Large intestine (tissue), 3 donors: ENCODE measurements around the gene CATSPERE. TPM values are rescaled to one million over a fixed set of nuclear protein-coding genes. Genes with fewer than 3 reads are reported as not detected.
A peak's percentile ranks its signal among the peaks of the same experiment; 100 is the strongest.
"Not testable (repeated sequence)": the region's sequence is repeated elsewhere in the genome, so short reads cannot be mapped to it uniquely, and the experiment has no call there.

Source experiments
- DNase-seq, 2 donors: peaks; one replicate each; pipeline versions ENCODE4 v3.0.0 to v3.0.0-alpha.2; 2013
- H3K27ac ChIP-seq: one replicate; pipeline ENCODE4 v1.5.1; 2013; ENCODE audit warnings: low read length
- H3K27me3 ChIP-seq: 2 replicates; pipeline ENCODE4 v1.6.1; 2013; ENCODE audit warnings: low read length; ENCODE audit not compliant: control insufficient read depth, insufficient read depth
- H3K36me3 ChIP-seq: 2 replicates; pipeline ENCODE4 v1.6.1; 2013; ENCODE audit warnings: low read length; ENCODE audit not compliant: control insufficient read depth, insufficient read depth
- H3K4me1 ChIP-seq: one replicate; pipeline ENCODE4 v1.6.1; 2013; ENCODE audit warnings: low read length; ENCODE audit not compliant: control insufficient read depth, insufficient read depth
- H3K4me3 ChIP-seq: one replicate; pipeline ENCODE4 v1.5.1; 2013; ENCODE audit warnings: low read length
- H3K9me3 ChIP-seq: one replicate; pipeline ENCODE4 v1.6.1; 2013; ENCODE audit warnings: mild to moderate bottlenecking, low read depth, low read length, moderate library complexity; ENCODE audit not compliant: control insufficient read depth
- WGBS: methylation state at CpG from one replicate; pipeline ENCODE4 v1.1.5; 2013; ENCODE audit warnings: low lambda C conversion rate; ENCODE audit not compliant: insufficient coverage; 5-methylcytosine and 5-hydroxymethylcytosine counted together
- polyA plus RNA-seq: library from polyadenylated mRNA; unstranded; fragments of 120-200 nt; gene quantifications from one replicate; pipeline ENCODE4 v1.2.1, GENCODE V29; 2013

The CATSPERE gene
- polyA plus RNA-seq, 1 donor, result 1.2 TPM

GRCh38 chr1:244660595-244660994 is 199.5 kb downstream of the CATSPERE start:
- H3K4me1 ChIP-seq, result peaks cover 6% of the 10 kb centered on the region
- H3K9me3 ChIP-seq, result no peaks in the 10 kb centered on the region
- no peak overlapping the region for H3K4me3 ChIP-seq
- H3K36me3 ChIP-seq, result peaks cover 5% of the 10 kb centered on the region
- DNase-seq, result no peak
- no peak overlapping the region for H3K27ac ChIP-seq
- 100% methylated on average over 3 of the region's 3 CpGs for WGBS
- H3K27me3 ChIP-seq, result no peaks in the 10 kb centered on the region

- H3K36me3 ChIP-seq, H3K4me3 ChIP-seq, H3K9me3 ChIP-seq, H3K27me3 ChIP-seq, H3K4me1 ChIP-seq, DNase-seq, H3K27ac ChIP-seq: not testable (repeated sequence)
- no CpG with 5 or more reads among the region's 4 CpGs for WGBS
Observed at GRCh38 chr1:244661569-244662312, 200.7 kb downstream of the CATSPERE start.

- peak in 1 of 2 donors; percentile 58 for DNase-seq
- H3K9me3 ChIP-seq, result no peaks in the 10 kb centered on the region
- WGBS, result 17% methylated on average over 1 of the region's 2 CpGs
Observed at GRCh38 chr1:244662599-244662998, 201.5 kb downstream of the CATSPERE start.

GRCh38 chr1:244664353-244664752 is 203.3 kb downstream of the CATSPERE start:
- H3K9me3 ChIP-seq, result no peaks in the 10 kb centered on the region
- H3K27me3 ChIP-seq, result no peaks in the 10 kb centered on the region
- WGBS, result 89% methylated on average over 2 of the region's 3 CpGs
- no peak overlapping the region for H3K4me3 ChIP-seq
- DNase-seq, result no peak
- no peaks in the 10 kb centered on the region for H3K36me3 ChIP-seq
- H3K27ac ChIP-seq, result no peak overlapping the region
- H3K4me1 ChIP-seq, result no peaks in the 10 kb centered on the region

More at GRCh38 chr1:244662599-244662998, 201.5 kb downstream of the CATSPERE start:
- H3K27ac ChIP-seq, result no peak overlapping the region
- no peaks in the 10 kb centered on the region for H3K4me1 ChIP-seq
- H3K27me3 ChIP-seq, result no peaks in the 10 kb centered on the region
- H3K4me3 ChIP-seq, result no peak overlapping the region
- H3K36me3 ChIP-seq, result no peaks in the 10 kb centered on the region

- H3K27me3 ChIP-seq, result no peaks in the 10 kb centered on the region
- no peaks in the 10 kb centered on the region for H3K36me3 ChIP-seq
- no peaks in the 10 kb centered on the region for H3K9me3 ChIP-seq
- no peaks in the 10 kb centered on the region for H3K4me1 ChIP-seq
- H3K27ac ChIP-seq, result no peak overlapping the region
- DNase-seq, result no peak
- no peak overlapping the region for H3K4me3 ChIP-seq
- WGBS, result no CpG with 5 or more reads among the region's 4 CpGs
Observed at GRCh38 chr1:244665771-244666217, 204.7 kb downstream of the CATSPERE start.

- H3K4me3 ChIP-seq, H3K9me3 ChIP-seq, H3K36me3 ChIP-seq, DNase-seq, H3K27me3 ChIP-seq, H3K4me1 ChIP-seq, H3K27ac ChIP-seq: not testable (repeated sequence)
- WGBS, result no CpG with 5 or more reads among the region's 6 CpGs
Observed at GRCh38 chr1:244666672-244667418, 205.8 kb downstream of the CATSPERE start.

GRCh38 chr1:244667797-244668196 is 206.7 kb downstream of the CATSPERE start:
- no peak overlapping the region for H3K27ac ChIP-seq
- H3K4me3 ChIP-seq, result no peak overlapping the region
- no peaks in the 10 kb centered on the region for H3K27me3 ChIP-seq
- WGBS, result no CpG with 5 or more reads among the region's 2 CpGs
- DNase-seq, result no peak
- H3K9me3 ChIP-seq, result no peaks in the 10 kb centered on the region
- no peaks in the 10 kb centered on the region for H3K36me3 ChIP-seq
- no peaks in the 10 kb centered on the region for H3K4me1 ChIP-seq

GRCh38 chr1:244672946-244673682 is 212.0 kb downstream of the CATSPERE start:
- no peaks in the 10 kb centered on the region for H3K9me3 ChIP-seq
- no peak overlapping the region for H3K4me3 ChIP-seq
- WGBS, result no CpG with 5 or more reads among the region's 4 CpGs
- no peaks in the 10 kb centered on the region for H3K36me3 ChIP-seq
- H3K4me1 ChIP-seq, result no peaks in the 10 kb centered on the region
- DNase-seq, result no peak
- H3K27me3 ChIP-seq, result no peaks in the 10 kb centered on the region
- no peak overlapping the region for H3K27ac ChIP-seq

- no peaks in the 10 kb centered on the region for H3K27me3 ChIP-seq
- no peaks in the 10 kb centered on the region for H3K4me1 ChIP-seq
- no peaks in the 10 kb centered on the region for H3K36me3 ChIP-seq
- no peaks in the 10 kb centered on the region for H3K9me3 ChIP-seq
- DNase-seq, result no peak
- H3K27ac ChIP-seq, result no peak overlapping the region
- 44% methylated on average over 2 of the region's 4 CpGs for WGBS
- no peak overlapping the region for H3K4me3 ChIP-seq
Observed at GRCh38 chr1:244674446-244674845, 213.4 kb downstream of the CATSPERE start.

- WGBS, result 94% methylated on average over 2 of the region's 2 CpGs
- no peaks in the 10 kb centered on the region for H3K9me3 ChIP-seq
- no peak overlapping the region for H3K27ac ChIP-seq
- H3K4me3 ChIP-seq, result no peak overlapping the region
- DNase-seq, result no peak
- H3K4me1 ChIP-seq, result no peaks in the 10 kb centered on the region
- no peaks in the 10 kb centered on the region for H3K36me3 ChIP-seq
- H3K27me3 ChIP-seq, result no peaks in the 10 kb centered on the region
Observed at GRCh38 chr1:244675167-244675566, 214.1 kb downstream of the CATSPERE start.
